Kidney epithelial cell (primary cell): ENCODE measurements around the gene PCSK5. TPM values are rescaled to one million over a fixed set of nuclear protein-coding genes. Genes with fewer than 3 reads are reported as not detected.

Experiments
- DNase-seq: peaks from one replicate; pipeline ENCODE4 v3.0.0-alpha.2; 2010; ENCODE audit warnings: low read depth
- H3K27me3 ChIP-seq: 2 replicates; pipeline ENCODE4 v1.6.0; 2011; ENCODE audit warnings: low read length; ENCODE audit not compliant: control insufficient read depth, insufficient read depth
- H3K36me3 ChIP-seq: 2 replicates; pipeline ENCODE4 v1.5.1; 2011; ENCODE audit warnings: low read length; ENCODE audit not compliant: control insufficient read depth, insufficient read depth
- H3K4me3 ChIP-seq: 2 replicates; pipeline ENCODE4 v1.5.1; 2011; ENCODE audit warnings: low read depth, mild to moderate bottlenecking, control low read depth, low read length
- total RNA-seq: library from RNA; depleted of rRNA; stranded (reverse); fragments of >200 nt; gene quantifications from 2 replicates; pipeline ENCODE4 v1.2.3, GENCODE V29; 2015
- TF ChIP-seq, protein P1 (sequence below): IDR thresholded peaks from 2 replicates; pipeline ENCODE4 v1.5.1; 2011; ENCODE audit warnings: mild to moderate bottlenecking, moderate library complexity, low read length, control low read depth, inconsistent platforms; ENCODE audit not compliant: insufficient read depth, poor library complexity, severe bottlenecking

Gene PCSK5
- total RNA-seq, 1 donor from 2014 or later, result 3.8 TPM

DNA sequence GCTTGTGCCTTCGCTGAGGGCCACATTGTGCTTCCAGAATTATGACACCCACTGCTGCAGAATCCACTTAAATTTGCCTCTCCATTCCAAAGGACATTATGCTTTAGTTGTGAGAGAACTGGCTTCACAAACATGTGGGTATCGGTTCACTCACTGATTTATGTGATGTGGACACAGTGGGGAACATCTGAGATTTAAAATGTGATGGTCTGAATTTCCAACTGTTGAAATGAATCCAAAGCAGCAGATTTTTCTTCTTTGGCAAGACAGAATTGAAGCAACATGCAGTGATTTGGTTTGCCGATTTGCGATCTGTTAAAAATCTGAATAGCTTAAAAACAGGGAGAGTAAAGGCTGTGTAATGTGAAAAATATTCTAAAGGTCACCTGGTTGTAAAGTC lies 20.3 kb downstream of the PCSK5 start:
- TF ChIP-seq, protein P1, sequence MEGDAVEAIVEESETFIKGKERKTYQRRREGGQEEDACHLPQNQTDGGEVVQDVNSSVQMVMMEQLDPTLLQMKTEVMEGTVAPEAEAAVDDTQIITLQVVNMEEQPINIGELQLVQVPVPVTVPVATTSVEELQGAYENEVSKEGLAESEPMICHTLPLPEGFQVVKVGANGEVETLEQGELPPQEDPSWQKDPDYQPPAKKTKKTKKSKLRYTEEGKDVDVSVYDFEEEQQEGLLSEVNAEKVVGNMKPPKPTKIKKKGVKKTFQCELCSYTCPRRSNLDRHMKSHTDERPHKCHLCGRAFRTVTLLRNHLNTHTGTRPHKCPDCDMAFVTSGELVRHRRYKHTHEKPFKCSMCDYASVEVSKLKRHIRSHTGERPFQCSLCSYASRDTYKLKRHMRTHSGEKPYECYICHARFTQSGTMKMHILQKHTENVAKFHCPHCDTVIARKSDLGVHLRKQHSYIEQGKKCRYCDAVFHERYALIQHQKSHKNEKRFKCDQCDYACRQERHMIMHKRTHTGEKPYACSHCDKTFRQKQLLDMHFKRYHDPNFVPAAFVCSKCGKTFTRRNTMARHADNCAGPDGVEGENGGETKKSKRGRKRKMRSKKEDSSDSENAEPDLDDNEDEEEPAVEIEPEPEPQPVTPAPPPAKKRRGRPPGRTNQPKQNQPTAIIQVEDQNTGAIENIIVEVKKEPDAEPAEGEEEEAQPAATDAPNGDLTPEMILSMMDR, result no peak
- no peak for DNase-seq
- Histone ChIP-seq H3K36me3 (no peaks in the 10 kb centered on the region), H3K27me3 (no peaks in the 10 kb centered on the region), H3K4me3 (no peak overlapping the region)

DNA sequence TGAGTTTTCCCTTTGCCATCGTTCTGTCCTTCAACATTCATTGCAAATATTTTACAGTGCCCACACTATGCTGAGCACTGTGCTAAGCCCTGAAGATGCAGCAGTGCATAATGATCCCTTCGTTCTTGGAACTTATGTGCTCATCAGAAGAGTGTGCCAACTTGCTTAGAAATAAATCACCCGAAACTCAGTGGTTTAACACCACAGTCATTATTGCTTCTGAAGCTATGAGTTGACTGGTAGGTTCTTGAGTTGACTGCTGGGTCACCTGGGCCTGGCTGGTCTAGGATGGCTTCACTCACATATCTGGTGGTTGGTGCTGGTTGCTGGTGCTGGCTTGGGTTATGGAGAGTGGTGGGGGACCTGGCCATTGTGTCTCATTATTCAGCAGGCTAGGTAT lies 20.9 kb downstream of the PCSK5 start:
- DNase-seq, result no peak
- Histone ChIP-seq H3K4me3 (no peak overlapping the region), H3K36me3 (no peaks in the 10 kb centered on the region), H3K27me3 (no peaks in the 10 kb centered on the region)
- TF ChIP-seq, protein P1, result no peak

DNA sequence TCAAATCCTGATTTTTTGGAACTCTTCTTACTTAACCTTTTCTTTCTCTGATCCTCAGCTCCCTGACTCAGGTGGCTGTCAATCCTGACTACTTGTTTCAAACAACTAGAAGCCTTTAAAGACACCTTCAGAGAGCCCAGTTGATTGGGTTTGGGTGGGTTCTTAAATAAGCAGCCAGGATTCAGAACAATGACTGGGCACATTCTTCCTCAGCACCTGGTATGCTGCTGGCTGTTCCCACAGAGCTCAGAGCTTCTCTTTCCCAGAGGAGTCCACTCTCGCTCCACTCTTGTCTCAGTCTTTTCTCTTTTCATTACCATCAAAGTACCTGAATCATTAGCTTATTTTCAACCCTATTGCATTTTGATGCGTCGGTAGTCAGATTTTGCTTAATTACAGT lies 22.5 kb downstream of the PCSK5 start:
- TF ChIP-seq, protein P1, result no peak
- no peak overlapping the region for H3K4me3 ChIP-seq
- no peaks in the 10 kb centered on the region for H3K36me3 ChIP-seq

DNA sequence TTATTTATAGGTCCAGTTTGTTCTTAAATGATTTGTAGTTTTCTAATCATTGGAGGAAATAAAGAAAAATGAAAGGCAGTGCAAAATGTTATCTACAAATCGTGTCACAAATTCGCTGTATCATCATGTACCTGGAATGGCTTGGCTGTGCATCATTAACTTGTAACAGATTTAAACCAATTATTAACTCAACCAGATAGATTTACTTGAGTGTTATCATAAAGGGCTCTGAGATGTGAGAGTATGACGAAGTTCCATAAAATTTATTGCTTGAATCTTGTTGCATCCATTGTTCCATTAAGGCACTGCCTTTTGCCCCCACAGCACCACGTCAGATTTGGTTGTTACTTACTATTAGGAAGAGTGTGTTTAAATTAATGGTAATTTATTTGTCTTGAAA lies 23.5 kb downstream of the PCSK5 start:
- TF ChIP-seq, protein P1, result no peak
- no peaks in the 10 kb centered on the region for H3K27me3 ChIP-seq
- no peaks in the 10 kb centered on the region for H3K36me3 ChIP-seq
- H3K4me3 ChIP-seq, result no peak overlapping the region
- DNase-seq, result no peak

More for the DNA sequence above, 22.5 kb downstream of the PCSK5 start:
- no peaks in the 10 kb centered on the region for H3K27me3 ChIP-seq
- DNase-seq, result no peak

DNA sequence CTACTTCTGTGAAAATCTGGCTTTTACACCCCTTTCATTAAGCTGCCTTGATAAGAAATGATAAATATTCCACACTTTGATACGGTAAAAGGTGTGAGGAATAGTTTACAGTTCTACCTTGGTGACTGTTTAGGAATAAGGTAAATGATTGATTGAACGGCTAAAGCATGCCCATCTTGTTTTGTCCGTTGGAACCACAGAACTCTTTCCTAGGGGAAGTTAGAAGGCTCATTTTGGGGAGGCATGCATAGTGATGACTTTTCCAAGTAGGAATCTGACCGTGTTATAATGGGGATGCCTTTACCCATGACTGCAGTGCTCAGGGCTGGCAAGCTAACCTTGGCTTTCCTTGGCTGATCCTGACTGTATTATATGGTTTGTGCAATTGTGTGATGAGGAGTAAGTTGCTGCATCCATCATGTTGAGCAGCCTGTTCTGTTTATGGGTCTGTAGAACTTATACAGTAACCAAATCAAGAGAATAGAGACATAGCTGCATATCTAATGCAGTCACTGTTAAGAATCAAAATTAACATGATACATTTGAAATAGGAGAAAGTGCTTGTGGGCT lies 24.5 kb downstream of the PCSK5 start:
- no peak for DNase-seq
- Histone ChIP-seq H3K36me3 (no peaks in the 10 kb centered on the region), H3K4me3 (no peak overlapping the region), H3K27me3 (no peaks in the 10 kb centered on the region)
- TF ChIP-seq, protein P1, result no peak

DNA sequence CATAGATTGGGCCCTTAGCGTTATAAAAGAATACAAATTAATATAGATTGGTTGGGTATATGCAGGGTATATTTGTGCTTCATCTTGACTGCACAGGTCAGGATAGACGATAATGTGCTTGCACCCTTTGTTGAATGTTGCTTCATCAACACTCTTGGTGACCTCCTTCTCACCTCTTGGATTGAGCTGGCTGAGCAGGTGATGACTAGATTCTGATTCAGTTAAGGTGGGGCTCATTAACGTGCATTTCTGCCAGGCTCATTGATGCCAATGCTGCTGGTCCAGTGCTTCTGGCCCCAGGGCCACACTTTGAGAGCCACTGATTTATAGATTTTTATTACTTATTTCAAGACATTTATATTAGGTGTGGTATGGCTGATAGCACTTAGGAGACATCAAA lies 27.7 kb downstream of the PCSK5 start:
- H3K27me3 ChIP-seq, result no peaks in the 10 kb centered on the region
- TF ChIP-seq, protein P1, result no peak

More for the DNA sequence above, 27.7 kb downstream of the PCSK5 start:
- no peak for DNase-seq
- H3K4me3 ChIP-seq, result no peak overlapping the region
- no peaks in the 10 kb centered on the region for H3K36me3 ChIP-seq
